Fibroblast of lung (primary cell): Measurements from ENCODE around the gene IGFN1.
"Not testable (repeated sequence)": the region's sequence is repeated elsewhere in the genome, so short reads cannot be mapped to it uniquely, and the experiment has no call there.

ENCODE experiments used
- EZH2 ChIP-seq: IDR thresholded peaks from 2 replicates; pipeline ENCODE4 v1.5.1; 2012; ENCODE audit warnings: low read length, control low read depth, mild to moderate bottlenecking; ENCODE audit errors: missing control alignments
- TF ChIP-seq, protein P1 (sequence below), 2 donors: IDR thresholded peaks in 1 of 2; conservative IDR thresholded peaks in 1 of 2; 1 replicate in 1 of 2; 2 replicates in 1 of 2; pipeline ENCODE4 v1.5.1; 2011 to 2012; ENCODE audit warnings: low read length in 2 of 2, control low read depth in 1 of 2, inconsistent platforms in 1 of 2, low read depth in 1 of 2, mild to moderate bottlenecking in 1 of 2

GRCh38 chr1:201258132-201258531 is 67.5 kb downstream of the IGFN1 start:
- TF ChIP-seq, protein P1, sequence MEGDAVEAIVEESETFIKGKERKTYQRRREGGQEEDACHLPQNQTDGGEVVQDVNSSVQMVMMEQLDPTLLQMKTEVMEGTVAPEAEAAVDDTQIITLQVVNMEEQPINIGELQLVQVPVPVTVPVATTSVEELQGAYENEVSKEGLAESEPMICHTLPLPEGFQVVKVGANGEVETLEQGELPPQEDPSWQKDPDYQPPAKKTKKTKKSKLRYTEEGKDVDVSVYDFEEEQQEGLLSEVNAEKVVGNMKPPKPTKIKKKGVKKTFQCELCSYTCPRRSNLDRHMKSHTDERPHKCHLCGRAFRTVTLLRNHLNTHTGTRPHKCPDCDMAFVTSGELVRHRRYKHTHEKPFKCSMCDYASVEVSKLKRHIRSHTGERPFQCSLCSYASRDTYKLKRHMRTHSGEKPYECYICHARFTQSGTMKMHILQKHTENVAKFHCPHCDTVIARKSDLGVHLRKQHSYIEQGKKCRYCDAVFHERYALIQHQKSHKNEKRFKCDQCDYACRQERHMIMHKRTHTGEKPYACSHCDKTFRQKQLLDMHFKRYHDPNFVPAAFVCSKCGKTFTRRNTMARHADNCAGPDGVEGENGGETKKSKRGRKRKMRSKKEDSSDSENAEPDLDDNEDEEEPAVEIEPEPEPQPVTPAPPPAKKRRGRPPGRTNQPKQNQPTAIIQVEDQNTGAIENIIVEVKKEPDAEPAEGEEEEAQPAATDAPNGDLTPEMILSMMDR (conservative IDR thresholded peaks at IDR 0.05 in 1 of 2, IDR thresholded peaks at IDR 0.05 in 1 of 2; ENCODE audit: low read depth in 1 of 2, low read length in 2 of 2) = not testable (repeated sequence)
- not testable (repeated sequence) for TF ChIP-seq EZH2
